HG02610 (cell line): ENCODE measurements around the gene TASOR.

Experiments
- ATAC-seq: cut with Tn5 transposase; IDR thresholded peaks from one replicate; pipeline ENCODE4 v1.9.1; 2021; ENCODE audit warnings: mild to moderate bottlenecking, moderate library complexity; ENCODE audit not compliant: unreplicated experiment

TASOR gene

DNA sequence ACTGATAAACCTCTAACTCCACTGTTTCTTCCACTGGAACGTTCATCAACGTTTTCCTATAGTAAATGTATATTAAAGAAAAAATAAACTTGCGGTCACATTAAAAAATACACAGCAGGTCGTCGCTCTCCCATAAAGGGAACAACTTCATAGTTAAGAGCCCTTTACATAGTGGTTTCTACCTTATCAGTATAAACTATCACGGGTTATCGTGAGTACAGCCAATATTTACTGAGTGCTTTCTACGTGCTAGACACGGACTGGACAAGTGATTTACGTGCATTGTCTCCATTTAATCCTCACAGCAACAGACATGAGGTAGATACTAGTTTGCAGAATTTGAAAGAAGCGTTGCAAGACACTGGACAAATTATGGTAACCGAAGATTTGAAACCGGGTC, 964 bp upstream of the TASOR start:
- no peak for ATAC-seq

- peak; percentile 65 for ATAC-seq
These were observed 473 bp downstream of the TASOR start for GRCh38 chr3:56682462-56683121.

DNA sequence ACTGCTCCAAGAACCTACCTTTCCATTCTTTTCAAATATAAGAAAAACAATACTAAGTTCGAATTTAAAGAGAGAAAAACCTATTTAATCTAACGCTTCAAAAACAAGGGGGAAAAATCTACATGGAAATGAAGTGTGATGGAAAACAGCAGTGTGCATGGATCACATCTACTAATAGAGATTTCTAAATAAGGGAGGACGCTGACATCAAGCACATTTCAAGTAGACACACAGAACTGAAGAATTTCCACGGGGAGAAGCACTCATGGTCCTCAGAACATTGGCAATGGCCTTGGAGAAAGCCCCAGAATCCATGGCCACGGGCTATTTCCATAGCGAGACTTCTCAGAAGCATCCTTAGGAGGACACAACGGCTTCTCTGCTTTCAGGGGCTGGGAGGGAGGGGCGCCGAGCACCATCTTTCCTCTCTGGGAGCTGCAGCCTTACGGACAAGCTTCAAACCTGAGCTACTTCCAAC, 1.0 kb downstream of the TASOR start:
- ATAC-seq, result no peak

- no peak for ATAC-seq
These were observed 2.9 kb downstream of the TASOR start for GRCh38 chr3:56680054-56680580.

DNA sequence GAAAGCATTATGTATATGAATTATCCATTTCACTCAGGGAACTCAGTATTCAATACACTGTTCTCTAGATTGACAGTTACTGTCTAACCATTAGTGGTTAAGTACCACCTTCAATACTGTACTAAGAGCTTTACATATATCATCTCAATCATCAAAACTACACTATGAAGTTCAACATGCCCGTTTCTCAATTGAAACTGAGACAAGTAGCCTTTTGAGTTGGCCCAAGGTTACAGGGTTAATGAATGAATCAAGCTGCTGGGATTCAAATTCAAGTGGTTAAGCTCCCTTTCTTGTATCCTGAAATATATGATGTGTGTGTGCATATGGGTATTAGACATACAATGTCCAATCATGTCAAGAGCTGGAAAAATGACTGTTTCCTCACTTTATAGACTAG, 5.8 kb downstream of the TASOR start:
- ATAC-seq, result peak; percentile 76

DNA sequence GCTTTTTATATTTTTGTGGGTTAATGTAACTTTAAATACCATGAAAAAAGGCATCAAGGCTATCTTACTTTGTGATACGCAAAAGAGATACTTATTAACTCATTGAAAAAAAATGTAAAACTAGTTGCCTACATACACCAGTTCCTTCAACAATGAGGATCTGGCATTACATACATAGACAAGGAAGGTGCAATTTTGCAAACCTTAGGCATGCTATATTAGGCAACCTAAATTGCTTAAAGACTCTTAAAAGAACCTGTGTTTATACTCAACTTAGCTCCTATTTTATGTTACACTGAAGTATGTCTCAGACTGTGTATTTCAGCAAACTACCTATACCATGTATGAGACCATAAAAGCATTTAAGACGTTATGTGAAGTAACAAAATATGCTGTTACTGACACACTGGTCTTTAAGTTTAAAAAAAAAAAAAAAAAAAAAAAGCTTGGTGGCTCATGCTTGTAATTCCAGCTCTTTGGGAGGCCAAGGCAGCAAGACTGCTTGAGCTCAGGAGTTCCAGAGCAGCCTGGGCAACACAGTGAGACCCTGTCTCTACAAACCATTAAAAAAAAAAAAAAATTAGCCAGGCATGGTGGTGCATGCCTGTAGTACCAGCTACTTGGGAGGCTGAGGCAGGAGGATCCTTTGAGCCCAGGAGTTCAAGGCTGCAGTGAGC, 9.1 kb downstream of the TASOR start:
- no peak for ATAC-seq

- ATAC-seq, result no peak
These were observed 15.0 kb downstream of the TASOR start for GRCh38 chr3:56667973-56668579.

GRCh38 chr3:56664823-56665222, 18.2 kb downstream of the TASOR start:
- no peak for ATAC-seq

- no peak for ATAC-seq
These were observed 27.4 kb downstream of the TASOR start for GRCh38 chr3:56655709-56656108.

DNA sequence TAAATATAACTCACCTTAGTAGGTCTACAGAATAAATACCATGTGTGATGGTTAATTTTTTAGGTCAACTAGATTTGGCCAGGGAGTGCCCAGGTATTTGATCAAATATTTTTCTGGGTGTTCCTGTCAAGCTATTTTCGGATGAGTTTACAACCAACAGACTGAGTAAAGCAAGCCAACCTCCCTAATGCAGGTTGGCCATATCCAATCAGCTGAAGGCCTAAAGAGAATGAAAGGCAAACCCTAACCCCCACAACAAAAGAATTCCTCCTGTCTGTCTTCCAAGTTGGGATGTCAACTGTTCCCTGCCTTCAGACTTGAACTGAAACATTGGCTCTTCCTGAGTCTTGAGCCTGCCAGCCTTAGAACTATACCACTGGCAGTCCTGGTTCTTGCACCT, 28.6 kb downstream of the TASOR start:
- ATAC-seq, result no peak

- ATAC-seq, result no peak
These were observed 37.7 kb downstream of the TASOR start for GRCh38 chr3:56645407-56645806.

DNA sequence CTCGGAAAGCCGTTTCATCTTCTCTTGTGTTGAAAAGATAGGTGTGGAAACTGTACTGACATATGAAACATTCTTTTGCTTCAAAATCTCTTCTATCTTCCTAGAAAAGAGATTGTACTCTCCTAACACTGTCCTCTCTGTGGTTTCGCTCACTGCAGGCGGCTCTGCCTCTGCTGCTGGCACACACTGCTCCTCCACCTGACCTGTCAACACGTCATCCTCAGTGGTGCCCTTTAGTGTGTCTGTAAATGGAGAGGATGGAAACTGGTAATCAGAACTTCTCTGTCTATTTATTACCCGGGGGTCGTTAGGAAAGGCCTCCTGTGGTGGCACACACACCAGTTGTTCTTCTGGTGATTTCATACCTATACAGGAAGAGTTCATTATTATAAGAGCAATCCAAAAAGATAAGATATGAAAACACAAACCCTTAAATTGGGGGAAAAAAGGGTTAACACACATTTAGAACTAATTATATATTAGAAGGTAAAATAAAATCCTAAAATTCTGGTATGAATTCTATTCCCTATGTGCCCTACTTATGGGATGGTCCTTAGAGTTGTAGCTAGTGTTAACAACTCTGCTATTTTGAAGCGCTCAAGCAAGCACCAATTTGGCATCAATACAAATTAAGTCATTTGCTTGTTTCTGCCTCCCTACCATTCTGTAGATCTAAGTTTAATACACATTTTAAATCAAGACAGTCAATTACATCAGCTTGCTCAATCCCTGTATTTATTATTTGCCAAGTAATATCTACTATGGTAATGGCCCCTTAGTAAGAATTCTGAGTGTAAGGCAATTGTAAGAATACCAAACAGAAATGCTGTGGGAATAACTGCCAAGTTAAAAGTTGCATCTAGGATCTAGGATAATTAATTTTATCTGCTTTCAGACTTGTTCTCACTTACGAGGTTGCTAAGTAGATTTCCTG, 49.2 kb downstream of the TASOR start:
- no peak for ATAC-seq
